Caco-2 (cell line): ENCODE measurements around the gene ZNF813. TPM values are rescaled to one million over a fixed set of nuclear protein-coding genes. Genes with fewer than 3 reads are reported as not detected.
A peak's percentile ranks its signal among the peaks of the same experiment; 100 is the strongest.

Experiments
- BruUV-seq: library from RNA; stranded (reverse); fragments of 400-500 nt; replicated peaks from 2 replicates; lab custom pipeline; 2021; lab: Mats Ljungman, UMichigan
- CTCF ChIA-PET: fragments of 300-600 bp; sonication (Branson Sonifier 250); formaldehyde crosslinking; loops from one replicate; lab custom pipeline; 2022; ENCODE audit warnings: antibody characterized with exemption; lab: Charles Lee
- POLR2A ChIA-PET: fragments of 300-600 bp; sonication (Branson Sonifier 250); formaldehyde crosslinking; loops from one replicate; lab custom pipeline; 2022; ENCODE audit warnings: antibody characterized with exemption; lab: Charles Lee
- DNase-seq, 2 experiments: peaks; one replicate each; pipeline versions ENCODE4 v3.0.0 to v3.0.0-alpha.2; 2020 to 2022
- H3K27me3 ChIP-seq: replicated peaks from 2 replicates; pipeline ENCODE4 v1.6.0; 2011; ENCODE audit warnings: low read length; ENCODE audit not compliant: control insufficient read depth, insufficient read depth
- H3K36me3 ChIP-seq: 2 replicates; pipeline ENCODE4 v1.5.1; 2011; ENCODE audit warnings: low read length; ENCODE audit not compliant: control insufficient read depth, insufficient read depth
- H3K4me1 ChIP-seq: fragments of 250-450 bp; sonication (Bioruptor Pico); 2 replicates; pipeline ENCODE4 v1.5.1; 2020; ENCODE audit warnings: mild to moderate bottlenecking
- H3K4me3 ChIP-seq: 2 replicates; pipeline ENCODE4 v1.5.1; 2011; ENCODE audit warnings: low read depth, mild to moderate bottlenecking, control low read depth, low read length
- H3K9me3 ChIP-seq: fragments of 250-450 bp; sonication (Bioruptor Pico); 2 replicates; pipeline ENCODE4 v1.5.1; 2020; ENCODE audit warnings: mild to moderate bottlenecking, moderate library complexity
- H3K27ac Mint-ChIP-seq: one replicate; pipeline ENCODE4 v1.8.0; 2022; ENCODE audit warnings: mixed read lengths; ENCODE audit not compliant: unreplicated experiment
- H3K27me3 Mint-ChIP-seq: one replicate; pipeline ENCODE4 v1.8.0; 2022; ENCODE audit warnings: mixed read lengths; ENCODE audit not compliant: insufficient read depth, unreplicated experiment
- H3K36me3 Mint-ChIP-seq: one replicate; pipeline ENCODE4 v1.8.0; 2022; ENCODE audit warnings: mild to moderate bottlenecking, mixed read lengths; ENCODE audit not compliant: insufficient read depth, unreplicated experiment
- H3K4me1 Mint-ChIP-seq: one replicate; pipeline ENCODE4 v1.8.0; 2022; ENCODE audit warnings: low read depth, mixed read lengths; ENCODE audit not compliant: unreplicated experiment
- H3K4me3 Mint-ChIP-seq: one replicate; pipeline ENCODE4 v1.8.0; 2022; ENCODE audit warnings: mild to moderate bottlenecking, moderate library complexity, mixed read lengths; ENCODE audit not compliant: unreplicated experiment
- H3K9me3 Mint-ChIP-seq: one replicate; pipeline ENCODE4 v1.8.0; 2022; ENCODE audit warnings: mixed read lengths; ENCODE audit not compliant: unreplicated experiment
- CTCF ChIP-seq, 2 experiments: fragments of 200-600 bp in 1 of 2; IDR thresholded peaks; 1 replicate in 1 of 2; 2 replicates in 1 of 2; pipeline versions ENCODE4 v1.5.1 to v1.8.0; 2011 to 2022; ENCODE audit warnings: antibody characterized with exemption in 1 of 2, control low read depth in 1 of 2, inconsistent platforms in 1 of 2, low read depth in 1 of 2, low read length in 1 of 2, mild to moderate bottlenecking in 1 of 2, moderate library complexity in 1 of 2; ENCODE audit not compliant: insufficient read depth in 1 of 2, severe bottlenecking in 1 of 2, unreplicated experiment in 1 of 2
- intact Hi-C: fragments of 100-400 bp; cut with micrococcal nuclease; formaldehyde crosslinking; loops from one replicate; pipeline ENCODE4 v1.10.0; 2022; ENCODE audit not compliant: unreplicated experiment
- total RNA-seq: library from RNA; stranded (reverse); gene quantifications from 2 replicates; pipeline ENCODE4 v1.2.3, GENCODE V29; 2022

Gene ZNF813
- total RNA-seq, 1 experiment from 2014 or later: 7.9 TPM

- Mint-ChIP-seq H3K27me3 (no peaks in the 10 kb centered on the region), H3K4me3 (peak overlapping the region; percentile 36), H3K27ac (no peak overlapping the region), H3K4me1 (peaks cover 7% of the 10 kb centered on the region), H3K36me3 (peaks cover 8% of the 10 kb centered on the region), H3K9me3 (peaks cover 11% of the 10 kb centered on the region)
- ChIA-PET CTCF (no interaction called here), POLR2A (interaction anchor here (1.6 kb wide), 1 partner anchor 14 kb away, joined by 6 read pairs; no protein-coding TSS in a partner anchor)
- H3K9me3 ChIP-seq: peaks cover 5% of the 10 kb centered on the region; the same call in 1 of the 2 replicates
- peaks cover 17% of the 10 kb centered on the region for H3K4me1 ChIP-seq
- BruUV-seq: no TSS peak
- no peaks in the 10 kb centered on the region for H3K36me3 ChIP-seq
- TF ChIP-seq CTCF (IDR thresholded peaks at IDR 0.05; ENCODE audit: insufficient read depth in 1 of 2, low read depth in 1 of 2, low read length in 1 of 2, severe bottlenecking in 1 of 2, unreplicated experiment in 1 of 2): no peak
- no peak overlapping the region for H3K4me3 ChIP-seq
- intact Hi-C loops: no loop called here
- no peak for DNase-seq
- H3K27me3 ChIP-seq: no peaks in the 10 kb centered on the region
Measured at GRCh38 chr19:53506728-53507127, 39.2 kb downstream of the ZNF813 start.

- peaks cover 8% of the 10 kb centered on the region for H3K36me3 Mint-ChIP-seq
- H3K9me3 Mint-ChIP-seq: peaks cover 11% of the 10 kb centered on the region
- H3K4me3 Mint-ChIP-seq: peak overlapping the region; percentile 16
- Histone ChIP-seq H3K4me3 (no peak overlapping the region), H3K4me1 (peaks cover 17% of the 10 kb centered on the region), H3K36me3 (no peaks in the 10 kb centered on the region), H3K9me3 (no peaks in the 10 kb centered on the region), H3K27me3 (no peaks in the 10 kb centered on the region)
- no peak for TF ChIP-seq CTCF (IDR thresholded peaks at IDR 0.05; ENCODE audit: insufficient read depth in 1 of 2, low read depth in 1 of 2, low read length in 1 of 2, severe bottlenecking in 1 of 2, unreplicated experiment in 1 of 2)
- ChIA-PET CTCF (interaction anchor here (1.3 kb wide), 1 partner anchor 13 kb away, joined by 5 read pairs; no protein-coding TSS in a partner anchor), POLR2A (interaction anchor here (1.6 kb wide), 1 partner anchor 13 kb away, joined by 6 read pairs; no protein-coding TSS in a partner anchor)
- BruUV-seq: no TSS peak
- H3K27me3 Mint-ChIP-seq: no peaks in the 10 kb centered on the region
- H3K27ac Mint-ChIP-seq: no peak overlapping the region
- intact Hi-C loops: no loop called here
- H3K4me1 Mint-ChIP-seq: peaks cover 7% of the 10 kb centered on the region
- DNase-seq: peak in 1 of 2 experiments; percentile 27
Measured at GRCh38 chr19:53507523-53508442, 40.2 kb downstream of the ZNF813 start.

GRCh38 chr19:53509443-53509842 is 41.9 kb downstream of the ZNF813 start:
- BruUV-seq: no TSS peak
- Mint-ChIP-seq H3K27me3 (no peaks in the 10 kb centered on the region), H3K4me1 (peaks cover 7% of the 10 kb centered on the region), H3K27ac (no peak overlapping the region), H3K36me3 (peaks cover 13% of the 10 kb centered on the region), H3K9me3 (peaks cover 11% of the 10 kb centered on the region), H3K4me3 (no peak overlapping the region)
- Histone ChIP-seq H3K27me3 (no peaks in the 10 kb centered on the region), H3K9me3 (no peaks in the 10 kb centered on the region), H3K36me3 (no peaks in the 10 kb centered on the region), H3K4me1 (peaks cover 17% of the 10 kb centered on the region), H3K4me3 (no peak overlapping the region)
- TF ChIP-seq CTCF (IDR thresholded peaks at IDR 0.05; ENCODE audit: insufficient read depth in 1 of 2, low read depth in 1 of 2, low read length in 1 of 2, severe bottlenecking in 1 of 2, unreplicated experiment in 1 of 2): no peak
- ChIA-PET CTCF (interaction anchor here (0.6 kb wide), 1 partner anchor 186 kb away, joined by 5 read pairs; no protein-coding TSS in a partner anchor), POLR2A (no interaction called here)
- no peak for DNase-seq
- intact Hi-C loops: no loop called here
